Activated naive CD8-positive, alpha-beta T cell (primary cell): ENCODE data around the gene STX2.
"Not testable (repeated sequence)": the region's sequence is repeated elsewhere in the genome, so short reads cannot be mapped to it uniquely, and the experiment has no call there.

Experiments used
- H3K27ac Mint-ChIP-seq: one replicate; pipeline ENCODE4 v1.8.0; 2021; ENCODE audit warnings: mixed read lengths
- H3K27me3 Mint-ChIP-seq: one replicate; pipeline ENCODE4 v1.8.0; 2021; ENCODE audit warnings: mixed read lengths
- H3K36me3 Mint-ChIP-seq: one replicate; pipeline ENCODE4 v1.8.0; 2021; ENCODE audit warnings: mixed read lengths
- H3K4me1 Mint-ChIP-seq: one replicate; pipeline ENCODE4 v1.8.0; 2021; ENCODE audit warnings: low read depth, mixed read lengths
- H3K4me3 Mint-ChIP-seq: one replicate; pipeline ENCODE4 v1.8.0; 2021; ENCODE audit warnings: mild to moderate bottlenecking, mixed read lengths
- H3K9me3 Mint-ChIP-seq: one replicate; pipeline ENCODE4 v1.8.0; 2021; ENCODE audit warnings: low read depth, mixed read lengths

STX2 gene

DNA sequence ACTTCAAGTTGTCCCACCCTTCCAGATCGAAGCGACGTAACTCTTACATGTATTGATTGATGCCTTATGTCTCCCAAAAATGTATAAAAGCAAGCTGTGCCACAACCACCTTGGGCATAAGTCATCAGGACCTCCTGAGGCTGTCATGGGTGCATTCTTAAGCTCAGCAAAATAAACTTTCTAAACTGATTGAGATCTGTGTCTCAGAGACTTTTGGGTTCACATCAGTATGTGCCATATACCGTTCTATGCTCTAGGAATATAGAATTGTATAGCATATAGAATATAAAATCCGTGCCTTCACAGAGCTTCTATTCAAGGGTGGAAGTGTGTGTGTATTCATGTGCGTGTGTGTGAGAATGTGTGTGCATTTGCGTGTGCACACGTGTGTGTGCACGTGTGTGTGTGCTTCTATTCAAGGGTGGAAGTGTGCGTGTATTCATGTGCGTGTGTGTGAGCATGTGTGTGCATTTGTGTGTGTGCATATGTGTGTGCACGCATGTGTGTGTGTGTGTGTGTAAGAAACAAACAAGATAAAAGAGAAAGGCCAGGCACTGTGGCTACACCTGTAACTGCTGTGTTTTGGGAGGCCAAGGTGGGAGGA is 11.5 kb upstream of the STX2 start:
- H3K27me3 Mint-ChIP-seq: peaks cover 5% of the 10 kb centered on the region
- H3K27ac Mint-ChIP-seq: no peak overlapping the region
- H3K36me3 Mint-ChIP-seq: no peaks in the 10 kb centered on the region
- no peak overlapping the region for H3K4me3 Mint-ChIP-seq
- H3K9me3 Mint-ChIP-seq: no peaks in the 10 kb centered on the region
- H3K4me1 Mint-ChIP-seq: no peaks in the 10 kb centered on the region

DNA sequence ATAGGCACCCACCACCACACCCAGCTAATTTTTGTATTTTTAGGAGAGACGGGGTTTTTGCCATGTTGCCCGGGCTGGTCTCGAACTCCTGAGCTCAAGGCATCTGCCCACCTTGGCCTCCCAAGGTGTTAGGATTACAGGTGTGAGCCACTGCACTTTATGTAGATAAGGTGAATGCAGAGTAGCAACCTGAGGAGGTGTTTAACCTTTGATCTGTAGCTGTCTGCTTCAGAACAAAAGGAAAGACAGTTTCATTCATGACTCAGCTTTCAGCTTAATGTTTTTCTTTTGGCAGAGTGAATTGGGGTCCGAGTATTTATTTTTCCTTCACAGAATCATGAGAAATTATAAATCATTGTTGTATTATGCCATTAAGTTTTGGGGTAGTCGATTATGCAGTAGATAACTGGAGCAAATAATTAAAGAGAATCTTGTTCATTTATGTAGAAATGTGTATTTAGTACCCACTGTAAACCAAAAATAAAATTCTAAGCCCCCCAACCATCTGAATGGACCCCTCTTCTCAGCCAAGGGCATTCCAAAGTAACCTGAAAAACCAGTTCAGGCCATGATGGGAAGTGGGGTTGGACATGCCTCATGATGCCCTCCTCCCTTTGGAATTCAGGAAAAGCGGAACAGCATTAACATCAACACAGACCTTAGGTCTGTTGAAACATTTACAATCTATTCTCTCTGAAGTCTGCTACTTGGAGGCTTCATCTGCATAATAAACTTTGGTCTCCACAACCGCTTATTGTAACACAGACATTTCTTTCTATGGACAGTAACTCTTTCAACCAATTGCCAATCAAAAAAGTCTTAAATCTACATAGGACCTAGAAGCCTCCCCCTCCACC is 10.7 kb upstream of the STX2 start:
- H3K9me3 Mint-ChIP-seq: no peaks in the 10 kb centered on the region
- H3K36me3 Mint-ChIP-seq: no peaks in the 10 kb centered on the region

DNA sequence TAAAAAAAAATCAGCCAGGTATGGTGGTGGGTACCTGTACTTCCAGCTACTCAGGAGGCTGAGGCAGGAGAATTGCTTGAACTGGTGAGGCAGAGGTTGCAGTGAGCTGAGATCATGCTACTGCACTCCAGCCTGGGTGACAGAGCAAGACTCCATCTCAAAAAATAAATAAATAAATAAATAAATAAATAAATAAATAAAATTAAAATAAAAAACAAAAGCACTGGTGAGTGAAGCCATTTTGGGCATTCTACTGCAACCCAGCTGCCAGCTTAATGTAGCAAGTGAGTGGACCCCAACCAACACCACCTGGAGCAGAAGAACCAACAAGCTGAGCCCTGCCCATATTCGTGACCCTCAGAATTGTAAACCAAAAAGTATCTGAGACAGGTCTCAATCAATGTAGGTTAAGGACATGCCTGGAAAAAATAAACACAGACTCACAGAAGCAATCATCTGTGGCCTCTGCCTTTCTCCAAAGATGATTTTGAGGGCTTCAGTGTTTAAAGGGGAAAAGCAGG is 9.8 kb upstream of the STX2 start:
- not testable (repeated sequence) for H3K4me3 Mint-ChIP-seq, H3K27me3 Mint-ChIP-seq, H3K27ac Mint-ChIP-seq, H3K4me1 Mint-ChIP-seq, H3K36me3 Mint-ChIP-seq, H3K9me3 Mint-ChIP-seq

More for the DNA sequence above, 10.7 kb upstream of the STX2 start:
- Mint-ChIP-seq H3K4me1 (no peaks in the 10 kb centered on the region), H3K27ac (no peak overlapping the region), H3K4me3 (no peak overlapping the region), H3K27me3 (peaks cover 5% of the 10 kb centered on the region)

DNA sequence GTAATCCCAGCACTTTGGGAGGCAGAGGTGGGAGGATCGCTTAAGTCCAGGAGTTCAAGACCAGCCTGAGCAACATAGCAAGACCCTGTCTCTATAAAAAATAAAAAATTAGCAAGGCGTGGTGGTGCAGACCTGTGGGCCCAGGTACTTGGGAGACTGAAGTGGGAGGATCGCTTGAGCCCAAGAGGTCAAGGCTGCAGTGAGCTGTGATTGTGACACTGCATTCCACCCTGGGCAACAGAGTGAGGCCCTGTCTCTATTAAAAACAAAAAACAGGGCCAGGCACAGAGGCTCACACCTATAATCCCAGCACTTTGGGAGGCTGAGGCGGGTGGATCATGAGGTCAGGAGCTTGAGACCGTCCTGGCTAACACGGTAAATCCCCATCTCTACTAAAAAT is 9.1 kb upstream of the STX2 start:
- H3K4me1 Mint-ChIP-seq, H3K4me3 Mint-ChIP-seq, H3K9me3 Mint-ChIP-seq, H3K27ac Mint-ChIP-seq, H3K27me3 Mint-ChIP-seq, H3K36me3 Mint-ChIP-seq: not testable (repeated sequence)

DNA sequence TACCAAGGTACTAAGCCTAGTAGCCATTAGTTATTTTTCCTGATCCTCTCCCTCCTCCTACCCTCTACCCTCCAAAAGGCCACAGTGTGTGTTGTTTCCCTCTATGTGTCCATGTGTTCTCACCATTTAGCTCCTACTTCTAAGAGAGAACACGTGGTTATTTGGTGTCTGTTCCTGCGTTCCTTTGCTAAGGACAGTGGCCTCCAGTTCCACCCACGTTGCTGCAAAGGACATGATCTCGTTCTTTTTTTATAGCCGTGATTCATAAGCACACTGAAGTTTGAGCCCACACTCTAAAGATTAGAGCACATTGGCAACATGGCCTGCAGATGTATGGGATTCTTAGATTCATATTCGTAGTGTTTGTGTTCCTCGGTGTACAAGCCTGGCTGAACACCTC is 8.1 kb upstream of the STX2 start:
- no peak overlapping the region for H3K27ac Mint-ChIP-seq
- no peaks in the 10 kb centered on the region for H3K27me3 Mint-ChIP-seq
- no peaks in the 10 kb centered on the region for H3K36me3 Mint-ChIP-seq
- H3K4me1 Mint-ChIP-seq: no peaks in the 10 kb centered on the region
- no peak overlapping the region for H3K4me3 Mint-ChIP-seq
- no peaks in the 10 kb centered on the region for H3K9me3 Mint-ChIP-seq

DNA sequence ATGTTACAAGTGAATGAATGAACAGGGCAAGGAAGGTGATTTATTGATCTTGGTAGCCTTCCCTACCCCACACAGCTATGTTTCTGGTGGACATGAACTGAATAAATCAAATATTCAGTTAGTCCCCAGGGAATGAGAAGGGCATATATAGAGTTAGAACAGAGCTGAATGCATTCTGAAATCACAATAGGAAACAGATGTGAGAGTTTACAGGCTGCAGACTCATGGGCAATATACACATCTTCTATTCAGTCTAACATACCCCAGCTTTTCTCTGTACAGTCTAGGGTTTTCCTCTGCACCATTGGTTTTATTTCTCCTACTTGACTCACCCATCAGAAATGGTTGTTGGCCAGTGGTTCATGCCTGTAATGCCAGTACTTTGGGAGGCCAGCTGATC is 7.3 kb upstream of the STX2 start:
- Mint-ChIP-seq H3K4me1 (no peaks in the 10 kb centered on the region), H3K27ac (no peak overlapping the region), H3K27me3 (no peaks in the 10 kb centered on the region), H3K9me3 (no peaks in the 10 kb centered on the region), H3K4me3 (no peak overlapping the region), H3K36me3 (no peaks in the 10 kb centered on the region)

DNA sequence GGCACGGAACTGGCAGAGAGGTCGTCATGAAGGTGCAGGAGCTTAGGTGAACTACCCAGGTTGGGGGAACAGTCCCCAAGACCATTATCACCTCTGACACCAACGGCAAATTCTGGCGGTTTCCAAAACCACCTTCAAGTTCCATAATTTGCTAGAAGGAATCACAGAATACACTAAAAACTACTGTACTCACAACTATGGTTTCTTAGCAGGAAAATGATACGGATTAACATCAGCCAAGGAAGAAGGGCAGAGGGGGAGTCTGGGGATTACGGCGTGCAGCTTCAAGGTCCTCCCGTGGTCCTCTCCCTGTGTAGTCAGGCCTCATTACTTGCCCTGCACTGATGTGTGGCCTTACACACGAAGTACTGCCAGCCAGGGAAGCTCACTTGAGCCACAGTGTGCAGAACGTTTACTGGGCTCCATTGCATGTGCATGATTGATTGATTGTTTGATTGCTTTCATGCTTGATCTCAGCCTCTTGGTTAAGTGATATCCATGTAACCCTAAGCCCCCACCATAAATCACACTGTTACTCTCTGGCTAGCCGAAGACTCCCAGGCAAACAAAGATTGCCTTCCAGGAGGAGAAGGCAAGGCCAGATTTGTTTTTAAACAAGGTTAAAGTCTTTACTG is 837 bp upstream of the STX2 start:
- peak overlapping the region; percentile 91 for H3K27ac Mint-ChIP-seq
- H3K36me3 Mint-ChIP-seq: no peaks in the 10 kb centered on the region
- no peaks in the 10 kb centered on the region for H3K27me3 Mint-ChIP-seq
- peak overlapping the region; percentile 87 for H3K4me3 Mint-ChIP-seq
- peaks cover 22% of the 10 kb centered on the region for H3K4me1 Mint-ChIP-seq
- no peaks in the 10 kb centered on the region for H3K9me3 Mint-ChIP-seq

DNA sequence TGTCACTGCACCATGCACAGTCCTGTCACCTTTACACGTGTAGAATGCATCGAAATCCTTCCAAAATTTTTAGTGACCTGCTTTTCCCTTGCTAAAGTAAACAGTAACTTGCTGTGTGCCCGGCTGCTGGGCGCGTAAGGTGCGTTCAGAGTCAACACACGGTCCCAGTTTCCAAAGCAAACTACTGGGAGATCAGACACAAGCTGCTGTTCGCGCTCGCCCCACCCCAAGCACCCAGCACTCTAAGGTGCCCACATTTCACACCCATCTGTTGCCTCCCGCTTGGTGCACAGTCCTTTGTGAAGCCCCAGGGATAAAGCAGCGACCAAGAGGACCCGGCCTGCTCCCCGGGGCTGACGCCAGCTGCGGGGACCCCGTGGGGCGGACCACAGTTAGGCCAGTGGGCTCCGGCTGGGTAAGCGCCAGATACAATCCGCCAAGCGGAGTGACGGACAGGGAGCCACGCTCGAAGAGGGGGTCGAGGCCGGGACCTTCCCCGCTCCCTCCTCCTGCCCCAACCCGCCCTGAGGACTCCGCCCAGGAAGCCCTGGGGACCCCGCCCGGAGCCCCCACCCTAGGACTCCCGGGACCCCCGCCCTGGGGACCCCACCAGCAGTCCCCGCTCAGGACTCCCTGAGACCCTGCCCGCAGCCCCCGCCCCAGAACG is 633 bp downstream of the STX2 start:
- peaks cover 22% of the 10 kb centered on the region for H3K4me1 Mint-ChIP-seq
- peak overlapping the region; percentile 91 for H3K4me3 Mint-ChIP-seq
- H3K27ac Mint-ChIP-seq: peak overlapping the region; percentile 50
- H3K36me3 Mint-ChIP-seq: no peaks in the 10 kb centered on the region
- no peaks in the 10 kb centered on the region for H3K27me3 Mint-ChIP-seq
- no peaks in the 10 kb centered on the region for H3K9me3 Mint-ChIP-seq

DNA sequence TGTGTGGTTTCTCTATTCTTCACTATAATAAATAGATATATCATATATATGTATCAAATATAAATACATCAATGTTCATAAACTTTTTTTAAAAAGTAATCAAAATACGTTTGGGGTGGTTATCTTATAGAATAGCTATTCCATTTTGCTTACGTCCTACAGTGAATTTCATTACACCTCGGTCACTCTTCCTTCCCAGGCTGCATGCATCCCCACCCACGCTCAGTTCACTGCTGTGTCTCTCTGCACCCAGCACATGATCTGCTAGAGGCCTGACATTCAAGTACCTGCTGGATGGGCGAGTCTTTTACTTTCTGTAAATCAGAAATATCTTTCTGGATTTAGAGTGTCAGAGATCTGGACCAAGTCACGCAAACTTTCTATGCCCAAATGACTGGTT is 3.6 kb downstream of the STX2 start:
- Mint-ChIP-seq H3K9me3 (no peaks in the 10 kb centered on the region), H3K27ac (no peak overlapping the region), H3K4me3 (no peak overlapping the region), H3K27me3 (no peaks in the 10 kb centered on the region), H3K36me3 (no peaks in the 10 kb centered on the region), H3K4me1 (peaks cover 28% of the 10 kb centered on the region)

DNA sequence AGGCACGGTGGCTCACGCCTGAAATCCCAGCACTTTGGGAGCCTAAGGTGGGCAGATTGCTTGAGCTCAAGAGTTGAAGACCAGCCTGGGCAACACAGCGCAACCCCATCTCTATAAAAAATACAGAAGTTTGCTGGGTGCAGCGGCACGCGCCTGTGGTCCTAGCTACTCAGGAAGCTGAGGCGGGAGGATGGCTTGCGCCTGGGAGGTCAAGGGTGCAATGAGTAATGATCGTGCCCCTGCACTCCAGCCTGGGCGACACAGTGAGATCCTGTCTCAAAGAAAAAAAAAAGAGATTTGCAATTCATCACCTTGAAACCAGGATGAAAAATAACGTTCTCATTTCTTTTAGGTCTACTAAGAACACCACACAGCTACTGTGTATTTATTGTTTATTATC is 4.0 kb downstream of the STX2 start:
- H3K36me3 Mint-ChIP-seq: no peaks in the 10 kb centered on the region
- H3K4me1 Mint-ChIP-seq: peaks cover 30% of the 10 kb centered on the region
- H3K27ac Mint-ChIP-seq: no peak overlapping the region
- no peaks in the 10 kb centered on the region for H3K27me3 Mint-ChIP-seq
- H3K4me3 Mint-ChIP-seq: no peak overlapping the region
- no peaks in the 10 kb centered on the region for H3K9me3 Mint-ChIP-seq

DNA sequence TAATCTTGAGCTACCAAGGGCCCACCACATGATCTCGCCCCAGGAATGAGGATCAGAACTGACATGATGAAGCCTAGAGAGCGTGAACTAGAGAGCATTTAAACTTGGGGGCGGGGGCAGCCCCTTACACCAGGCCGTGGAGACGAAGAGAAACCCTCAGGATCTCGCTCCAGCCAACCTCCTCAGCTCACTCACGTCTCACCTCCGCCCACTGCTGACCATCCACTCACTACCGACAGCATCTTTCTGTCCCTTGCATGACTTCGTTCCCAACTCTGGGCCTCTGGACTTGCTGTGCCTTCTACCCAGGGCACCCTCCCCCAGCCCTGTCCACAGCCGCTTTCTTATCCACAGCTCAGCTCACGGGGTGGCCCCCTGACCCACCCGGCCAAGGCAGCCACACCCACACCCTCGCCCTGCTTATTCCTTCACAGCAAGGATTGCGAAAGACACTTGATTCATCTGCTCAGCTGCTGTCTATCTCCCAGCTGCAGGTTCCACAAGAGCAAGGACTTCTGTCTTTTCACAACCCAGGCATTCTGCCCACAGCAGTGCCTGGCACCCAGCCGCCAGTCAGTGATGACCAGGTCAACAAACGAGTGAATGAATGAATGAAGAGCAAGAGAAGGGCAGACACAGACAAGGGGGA is 6.4 kb downstream of the STX2 start:
- no peak overlapping the region for H3K27ac Mint-ChIP-seq
- no peak overlapping the region for H3K4me3 Mint-ChIP-seq
- H3K36me3 Mint-ChIP-seq: no peaks in the 10 kb centered on the region
- H3K4me1 Mint-ChIP-seq: peaks cover 19% of the 10 kb centered on the region
- H3K9me3 Mint-ChIP-seq: no peaks in the 10 kb centered on the region
- H3K27me3 Mint-ChIP-seq: no peaks in the 10 kb centered on the region

DNA sequence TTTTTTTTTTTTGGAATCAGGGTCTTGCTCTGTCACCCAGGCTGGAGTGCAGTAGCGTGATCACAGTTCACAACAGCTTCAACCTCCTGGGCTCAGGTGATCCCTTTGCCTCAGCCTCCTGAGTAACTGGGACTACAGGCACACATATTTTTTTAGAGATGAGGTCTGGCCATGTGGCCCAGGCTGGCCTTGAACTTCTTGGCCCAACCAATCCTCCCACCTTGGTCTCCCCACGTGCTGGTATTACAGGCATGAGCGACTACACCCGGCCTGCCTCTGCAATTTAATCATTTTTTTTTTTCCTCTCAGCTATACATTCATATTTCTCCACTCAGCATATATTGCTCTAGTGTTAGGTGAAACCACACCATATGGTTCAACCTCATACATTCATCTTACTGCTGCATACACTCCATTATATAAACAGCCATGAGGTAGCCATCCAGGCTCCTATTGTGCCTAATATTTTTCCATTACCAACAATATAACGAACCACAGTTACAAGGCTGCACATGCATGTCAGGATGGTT is 7.1 kb downstream of the STX2 start:
- Mint-ChIP-seq H3K36me3 (no peaks in the 10 kb centered on the region), H3K27ac (no peak overlapping the region), H3K4me3 (no peak overlapping the region), H3K4me1 (peaks cover 22% of the 10 kb centered on the region), H3K27me3 (no peaks in the 10 kb centered on the region), H3K9me3 (no peaks in the 10 kb centered on the region)

DNA sequence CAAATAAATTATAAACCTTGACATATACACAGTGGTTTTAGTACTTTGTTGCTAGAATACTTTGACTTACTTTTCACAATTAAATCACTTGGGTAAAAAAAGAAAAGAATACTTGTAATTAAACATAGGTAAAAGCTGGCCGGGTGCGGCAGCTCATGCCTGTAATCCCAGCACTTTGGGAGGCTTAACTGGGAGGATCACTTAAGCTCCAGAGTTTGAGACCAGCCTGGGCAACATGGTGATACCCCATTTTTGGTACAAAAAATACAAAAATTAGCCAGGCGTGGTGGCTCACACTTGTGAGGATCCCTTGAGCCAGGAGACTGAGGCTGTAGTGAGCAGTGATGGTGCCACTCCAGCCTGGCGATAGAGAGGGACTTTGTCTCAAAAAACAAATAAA is 7.8 kb downstream of the STX2 start:
- peaks cover 19% of the 10 kb centered on the region for H3K4me1 Mint-ChIP-seq
- no peak overlapping the region for H3K4me3 Mint-ChIP-seq
- H3K27me3 Mint-ChIP-seq: no peaks in the 10 kb centered on the region
- H3K36me3 Mint-ChIP-seq: no peaks in the 10 kb centered on the region
- no peak overlapping the region for H3K27ac Mint-ChIP-seq
- H3K9me3 Mint-ChIP-seq: no peaks in the 10 kb centered on the region

DNA sequence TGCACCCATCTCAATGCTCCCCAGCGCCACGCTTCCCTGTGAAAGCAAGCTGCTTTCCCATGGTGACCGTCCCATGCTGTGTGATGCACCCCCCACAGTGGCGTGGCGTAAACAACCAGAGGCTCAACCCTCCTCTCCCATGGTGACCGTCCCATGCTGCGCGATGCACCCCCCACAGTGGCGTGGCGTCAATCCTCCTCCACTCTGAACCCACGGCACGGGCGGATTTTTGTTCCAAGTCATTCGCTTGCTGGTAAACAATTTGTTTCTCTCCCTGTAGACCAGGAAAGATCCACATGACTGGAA is 8.9 kb downstream of the STX2 start:
- Mint-ChIP-seq H3K27ac (no peak overlapping the region), H3K4me1 (peaks cover 19% of the 10 kb centered on the region)

More for the DNA sequence above, 8.9 kb downstream of the STX2 start:
- no peaks in the 10 kb centered on the region for H3K36me3 Mint-ChIP-seq
- no peaks in the 10 kb centered on the region for H3K27me3 Mint-ChIP-seq
- H3K4me3 Mint-ChIP-seq: no peak overlapping the region
- no peaks in the 10 kb centered on the region for H3K9me3 Mint-ChIP-seq
